Chondrocyte (in vitro differentiated cells): ENCODE results near the gene TAF1C. TPM values are rescaled to one million over a fixed set of nuclear protein-coding genes. Genes with fewer than 3 reads are reported as not detected.

Source experiments
- DNase-seq: peaks from one replicate; pipeline ENCODE4 v3.0.0; 2021; ENCODE audit warnings: mixed read lengths, low spot score
- H3K27ac Mint-ChIP-seq: one replicate; pipeline ENCODE4 v1.8.0; 2021; ENCODE audit warnings: mild to moderate bottlenecking, moderate library complexity, mixed read lengths; ENCODE audit not compliant: unreplicated experiment
- H3K27me3 Mint-ChIP-seq: 2 replicates; pipeline ENCODE4 v1.8.0; 2021; ENCODE audit warnings: low read depth, mixed read lengths
- H3K36me3 Mint-ChIP-seq: 2 replicates; pipeline ENCODE4 v1.8.0; 2021; ENCODE audit warnings: low read depth, mixed read lengths
- H3K4me1 Mint-ChIP-seq: 2 replicates; pipeline ENCODE4 v1.8.0; 2021; ENCODE audit warnings: low read depth, mild to moderate bottlenecking, mixed read lengths
- H3K4me3 Mint-ChIP-seq: one replicate; pipeline ENCODE4 v1.8.0; 2021; ENCODE audit warnings: mild to moderate bottlenecking, moderate library complexity, mixed read lengths; ENCODE audit not compliant: unreplicated experiment
- H3K9me3 Mint-ChIP-seq: 2 replicates; pipeline ENCODE4 v1.8.0; 2021; ENCODE audit warnings: low read depth, mixed read lengths
- total RNA-seq: library from RNA; stranded (reverse); gene quantifications from 3 replicates; pipeline ENCODE4 v1.2.1, GENCODE V29; 2021
- TF ChIP-seq, protein P1 (sequence below): fragments of 200-600 bp; sonication (generic); IDR thresholded peaks from 2 replicates; pipeline ENCODE4 v1.5.0; 2021; ENCODE audit warnings: antibody characterized with exemption, mild to moderate bottlenecking, moderate library complexity

TAF1C gene
- total RNA-seq, 1 donor from 2014 or later, result 22.2 TPM

DNA sequence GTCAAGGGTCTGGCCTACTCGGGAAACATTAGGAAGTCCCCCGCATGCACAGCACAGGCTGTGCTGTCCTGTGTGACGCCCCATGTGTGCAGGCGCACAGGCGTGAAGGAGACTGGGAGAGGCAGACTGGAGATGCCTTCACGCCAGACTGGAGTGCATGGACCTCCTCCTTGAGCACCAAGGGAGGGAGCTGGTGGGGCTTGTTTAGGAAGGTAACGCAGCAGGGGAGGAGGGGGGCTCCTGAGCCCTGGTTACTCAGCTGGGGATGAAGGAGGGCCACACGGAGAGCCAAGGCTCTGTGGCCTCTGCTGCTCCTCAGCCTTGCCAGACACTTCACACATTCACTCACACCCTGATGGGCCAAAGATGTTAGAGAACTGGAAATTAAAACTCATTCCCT, 49.6 kb downstream of the TAF1C start:
- DNase-seq, result no peak
- H3K27me3 Mint-ChIP-seq, result no peaks in the 10 kb centered on the region
- no peak overlapping the region for H3K4me3 Mint-ChIP-seq
- TF ChIP-seq, protein P1, sequence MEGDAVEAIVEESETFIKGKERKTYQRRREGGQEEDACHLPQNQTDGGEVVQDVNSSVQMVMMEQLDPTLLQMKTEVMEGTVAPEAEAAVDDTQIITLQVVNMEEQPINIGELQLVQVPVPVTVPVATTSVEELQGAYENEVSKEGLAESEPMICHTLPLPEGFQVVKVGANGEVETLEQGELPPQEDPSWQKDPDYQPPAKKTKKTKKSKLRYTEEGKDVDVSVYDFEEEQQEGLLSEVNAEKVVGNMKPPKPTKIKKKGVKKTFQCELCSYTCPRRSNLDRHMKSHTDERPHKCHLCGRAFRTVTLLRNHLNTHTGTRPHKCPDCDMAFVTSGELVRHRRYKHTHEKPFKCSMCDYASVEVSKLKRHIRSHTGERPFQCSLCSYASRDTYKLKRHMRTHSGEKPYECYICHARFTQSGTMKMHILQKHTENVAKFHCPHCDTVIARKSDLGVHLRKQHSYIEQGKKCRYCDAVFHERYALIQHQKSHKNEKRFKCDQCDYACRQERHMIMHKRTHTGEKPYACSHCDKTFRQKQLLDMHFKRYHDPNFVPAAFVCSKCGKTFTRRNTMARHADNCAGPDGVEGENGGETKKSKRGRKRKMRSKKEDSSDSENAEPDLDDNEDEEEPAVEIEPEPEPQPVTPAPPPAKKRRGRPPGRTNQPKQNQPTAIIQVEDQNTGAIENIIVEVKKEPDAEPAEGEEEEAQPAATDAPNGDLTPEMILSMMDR, result no peak
- no peaks in the 10 kb centered on the region for H3K9me3 Mint-ChIP-seq
- no peak overlapping the region for H3K27ac Mint-ChIP-seq
- no peaks in the 10 kb centered on the region for H3K36me3 Mint-ChIP-seq
- peaks cover 37% of the 10 kb centered on the region for H3K4me1 Mint-ChIP-seq

DNA sequence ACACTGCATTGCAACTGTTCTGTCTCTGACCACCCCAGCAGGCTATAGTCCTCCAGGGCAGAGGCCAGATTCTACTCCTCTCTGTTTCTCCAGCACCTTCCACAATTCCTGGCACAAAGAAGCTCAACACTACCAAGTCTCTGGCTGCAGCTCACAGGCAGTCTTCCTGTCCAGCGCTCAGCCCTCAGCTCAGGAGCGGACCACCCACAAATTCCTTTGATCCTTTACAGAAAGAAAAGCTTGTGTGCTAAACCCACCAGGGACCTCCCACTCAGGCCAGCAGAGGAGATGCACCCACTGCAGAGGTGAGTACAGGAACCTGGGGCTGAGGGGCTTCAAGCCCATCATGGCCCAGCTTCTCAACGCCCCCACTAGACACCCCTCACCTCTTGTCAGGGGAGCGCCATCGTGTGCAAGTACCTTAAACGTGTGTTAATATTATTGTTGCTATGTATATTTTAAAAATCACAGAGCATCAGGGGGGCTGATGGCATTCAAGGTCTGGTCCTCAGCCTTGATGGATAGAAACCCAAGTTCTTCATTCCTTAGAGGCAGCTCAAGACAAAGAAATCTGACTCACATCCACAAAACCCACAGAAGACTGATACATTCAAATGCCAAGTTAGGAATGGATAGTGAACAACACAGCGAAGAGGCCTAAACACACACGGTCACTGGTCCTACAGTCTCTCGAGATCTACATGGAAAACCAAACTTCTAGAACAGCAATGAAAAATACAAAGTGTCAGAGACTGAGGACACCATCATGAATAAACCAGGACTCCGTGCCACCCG, 50.3 kb downstream of the TAF1C start:
- peaks cover 37% of the 10 kb centered on the region for H3K4me1 Mint-ChIP-seq
- no peak overlapping the region for H3K27ac Mint-ChIP-seq
- TF ChIP-seq, protein P1, result no peak
- no peaks in the 10 kb centered on the region for H3K36me3 Mint-ChIP-seq
- H3K9me3 Mint-ChIP-seq, result no peaks in the 10 kb centered on the region
- H3K4me3 Mint-ChIP-seq, result no peak overlapping the region
- H3K27me3 Mint-ChIP-seq, result no peaks in the 10 kb centered on the region
- no peak for DNase-seq

DNA sequence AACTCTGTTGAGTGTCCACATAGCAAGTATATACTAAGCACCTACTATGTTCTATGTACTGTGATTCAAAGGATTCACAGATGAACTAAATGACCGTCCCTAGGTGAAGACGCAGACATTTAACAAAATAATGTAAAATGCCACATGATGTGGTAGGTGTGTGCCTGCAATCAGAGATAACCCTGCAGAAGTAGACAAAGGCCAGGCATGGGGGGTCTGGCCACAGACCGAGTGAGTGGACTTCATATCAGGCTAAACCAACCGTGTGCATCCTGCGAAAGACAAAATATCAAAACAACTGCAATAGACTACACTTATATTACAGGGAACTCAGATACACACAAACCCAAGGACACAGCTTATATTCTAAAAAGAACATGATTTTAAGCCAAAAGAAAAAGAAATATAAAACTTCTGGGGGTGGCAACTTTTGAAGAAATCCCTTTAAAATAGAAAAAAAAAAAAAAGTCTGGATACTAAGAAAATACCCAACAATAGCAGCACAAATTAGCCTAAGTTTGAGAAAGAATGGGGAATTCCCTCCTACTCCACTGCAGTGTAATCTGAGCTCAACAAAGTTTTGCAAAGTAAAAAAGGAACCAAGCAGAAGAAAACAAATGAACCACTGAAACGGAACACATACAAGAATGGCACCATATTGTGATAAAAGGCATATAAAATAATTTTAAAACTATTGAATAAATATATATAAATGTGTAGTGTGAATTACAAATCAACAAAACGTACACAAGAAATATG, 54.2 kb downstream of the TAF1C start:
- Mint-ChIP-seq H3K9me3 (no peaks in the 10 kb centered on the region), H3K4me1 (peaks cover 22% of the 10 kb centered on the region), H3K36me3 (peaks cover 6% of the 10 kb centered on the region), H3K27ac (no peak overlapping the region), H3K27me3 (no peaks in the 10 kb centered on the region), H3K4me3 (no peak overlapping the region)
- no peak for DNase-seq
- TF ChIP-seq, protein P1, result no peak

DNA sequence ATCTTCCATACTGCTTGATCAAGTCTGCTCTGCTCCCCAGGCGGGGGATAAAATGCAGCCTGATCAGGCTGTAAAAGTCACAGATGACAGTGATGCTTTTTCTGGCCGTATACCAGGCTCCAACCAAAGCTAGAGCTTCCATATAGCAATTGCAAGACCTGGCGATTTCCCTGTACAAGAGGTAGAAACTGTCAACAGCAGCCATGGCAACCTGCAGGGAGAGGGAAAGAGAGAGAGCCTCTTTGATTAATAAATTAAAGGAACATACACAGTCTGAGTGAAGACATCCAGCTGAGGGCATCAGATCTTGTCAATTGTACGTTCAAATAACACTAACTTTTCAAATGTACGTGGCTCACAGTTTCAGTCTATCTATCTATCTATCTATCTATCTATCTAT, 55.7 kb downstream of the TAF1C start:
- no peaks in the 10 kb centered on the region for H3K9me3 Mint-ChIP-seq
- no peak overlapping the region for H3K4me3 Mint-ChIP-seq
- H3K36me3 Mint-ChIP-seq, result peaks cover 10% of the 10 kb centered on the region
- peaks cover 12% of the 10 kb centered on the region for H3K4me1 Mint-ChIP-seq
- TF ChIP-seq, protein P1, result no peak
- H3K27ac Mint-ChIP-seq, result no peak overlapping the region
- DNase-seq, result no peak
- H3K27me3 Mint-ChIP-seq, result no peaks in the 10 kb centered on the region

Other genes with a start within 250 kb of the TAF1C start
- gene OSGIN1, start 233.8 kb downstream of the TAF1C start, total RNA-seq, result 1.3 to 2.8 TPM (median 2.5 TPM) in 3 replicates
- 0.40 to 0.72 TPM (median 0.58 TPM) in 3 replicates for gene NECAB2, start 218.8 kb downstream of the TAF1C start, total RNA-seq
- not detected in 3 replicates for gene SLC38A8, start 144.3 kb downstream of the TAF1C start, total RNA-seq
- 83.7 to 105 TPM (median 88.7 TPM) in 3 replicates for gene MBTPS1, start 70.1 kb downstream of the TAF1C start, total RNA-seq
- gene HSDL1, start 41.9 kb downstream of the TAF1C start, total RNA-seq, result 15.2 to 25.5 TPM (median 20.8 TPM) in 3 replicates
- not detected in 3 replicates for gene DNAAF1, start 41.7 kb downstream of the TAF1C start, total RNA-seq
- not detected in 3 replicates for gene ADAD2, start 4.1 kb upstream of the TAF1C start, total RNA-seq
- not detected in 3 replicates for gene KCNG4, start 53.0 kb upstream of the TAF1C start, total RNA-seq
- 3.5 to 5.7 TPM (median 5.6 TPM) in 3 replicates for gene WFDC1, start 107.8 kb upstream of the TAF1C start, total RNA-seq
- not detected in 3 replicates for gene ATP2C2, start 181.5 kb upstream of the TAF1C start, total RNA-seq